Erythroblast (primary cell): ENCODE measurements around the gene ADGRF1.

ENCODE experiments used
- GATA1 ChIP-seq: IDR thresholded peaks from 2 replicates; pipeline ENCODE4 v1.6.1; 2011; ENCODE audit warnings: low read depth, mild to moderate bottlenecking, control low read depth, low read length, moderate library complexity
- POLR2A ChIP-seq: IDR thresholded peaks from 2 replicates; pipeline ENCODE4 v1.6.1; 2011; ENCODE audit warnings: mild to moderate bottlenecking, low read length

GRCh38 chr6:47029865-47030561, 12.1 kb downstream of the ADGRF1 start:
- TF ChIP-seq POLR2A: no peak
- no peak for TF ChIP-seq GATA1
